Measurements from ENCODE around the gene PIGT.

The PIGT gene

DNA sequence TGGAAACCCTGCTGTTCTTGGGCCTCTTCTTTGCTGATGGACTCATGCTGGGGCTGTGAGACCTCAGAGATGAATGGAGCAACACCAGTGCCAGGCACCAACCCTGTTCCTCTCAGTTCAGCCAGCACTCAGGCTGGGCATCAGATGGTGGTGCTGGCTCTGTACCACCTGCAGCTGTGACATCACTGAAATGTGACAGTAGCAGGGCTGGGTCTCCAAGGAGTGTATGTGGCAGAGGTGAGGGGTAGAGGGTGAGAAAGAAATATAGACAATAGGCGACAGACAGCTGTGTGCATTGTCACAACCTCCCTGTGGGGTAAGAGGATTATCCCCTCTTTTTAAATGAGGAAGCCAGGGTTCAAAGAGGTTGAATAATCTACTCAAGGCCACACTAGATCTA lies 37.8 kb upstream of the PIGT start, which contains the start of gene TP53TG5:
TP53TG5 (minus strand) TSS at position 135 of the 400 bp plus-strand sequence; CDS start at position 46, 89 bp downstream.
- TF ChIP-seq, protein P1, sequence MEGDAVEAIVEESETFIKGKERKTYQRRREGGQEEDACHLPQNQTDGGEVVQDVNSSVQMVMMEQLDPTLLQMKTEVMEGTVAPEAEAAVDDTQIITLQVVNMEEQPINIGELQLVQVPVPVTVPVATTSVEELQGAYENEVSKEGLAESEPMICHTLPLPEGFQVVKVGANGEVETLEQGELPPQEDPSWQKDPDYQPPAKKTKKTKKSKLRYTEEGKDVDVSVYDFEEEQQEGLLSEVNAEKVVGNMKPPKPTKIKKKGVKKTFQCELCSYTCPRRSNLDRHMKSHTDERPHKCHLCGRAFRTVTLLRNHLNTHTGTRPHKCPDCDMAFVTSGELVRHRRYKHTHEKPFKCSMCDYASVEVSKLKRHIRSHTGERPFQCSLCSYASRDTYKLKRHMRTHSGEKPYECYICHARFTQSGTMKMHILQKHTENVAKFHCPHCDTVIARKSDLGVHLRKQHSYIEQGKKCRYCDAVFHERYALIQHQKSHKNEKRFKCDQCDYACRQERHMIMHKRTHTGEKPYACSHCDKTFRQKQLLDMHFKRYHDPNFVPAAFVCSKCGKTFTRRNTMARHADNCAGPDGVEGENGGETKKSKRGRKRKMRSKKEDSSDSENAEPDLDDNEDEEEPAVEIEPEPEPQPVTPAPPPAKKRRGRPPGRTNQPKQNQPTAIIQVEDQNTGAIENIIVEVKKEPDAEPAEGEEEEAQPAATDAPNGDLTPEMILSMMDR (IDR thresholded peaks at IDR 0.05; ENCODE audit: borderline replicate concordance, control extremely low read depth, extremely low read depth, insufficient read depth, missing control alignments): no peak
- DNase-seq (ENCODE audit: low spot score): no peak
- in situ Hi-C loops (cut with MboI; ENCODE audit: low sequenced_read_pairs, unreplicated experiment): loop anchor here (10.0 kb wide), 1 partner anchor 67 kb away; no protein-coding TSS in a partner anchor

DNA sequence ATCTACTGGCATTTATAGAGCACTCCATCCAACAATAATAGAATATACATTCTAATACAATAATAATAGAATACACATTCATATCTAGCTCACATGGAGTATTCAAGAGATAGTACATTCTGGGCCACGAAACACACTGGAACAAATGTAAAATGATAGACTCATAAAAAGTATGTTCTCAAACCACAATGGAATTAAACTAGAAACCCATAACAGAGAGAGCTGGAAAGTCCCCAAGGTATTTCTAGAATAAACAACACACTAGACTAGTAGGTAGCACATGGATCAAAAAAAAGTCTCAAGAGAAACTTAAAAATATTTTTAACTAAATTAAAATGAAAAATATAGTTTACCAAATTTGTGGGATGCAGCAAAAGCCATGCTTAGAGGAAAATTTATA lies 28.7 kb upstream of the PIGT start:
- DNase-seq (ENCODE audit: low spot score): no peak
- TF ChIP-seq, protein P1 (IDR thresholded peaks at IDR 0.05; ENCODE audit: borderline replicate concordance, control extremely low read depth, extremely low read depth, insufficient read depth, missing control alignments): no peak
- in situ Hi-C loops (cut with MboI; ENCODE audit: low sequenced_read_pairs, unreplicated experiment): no loop called here

DNA sequence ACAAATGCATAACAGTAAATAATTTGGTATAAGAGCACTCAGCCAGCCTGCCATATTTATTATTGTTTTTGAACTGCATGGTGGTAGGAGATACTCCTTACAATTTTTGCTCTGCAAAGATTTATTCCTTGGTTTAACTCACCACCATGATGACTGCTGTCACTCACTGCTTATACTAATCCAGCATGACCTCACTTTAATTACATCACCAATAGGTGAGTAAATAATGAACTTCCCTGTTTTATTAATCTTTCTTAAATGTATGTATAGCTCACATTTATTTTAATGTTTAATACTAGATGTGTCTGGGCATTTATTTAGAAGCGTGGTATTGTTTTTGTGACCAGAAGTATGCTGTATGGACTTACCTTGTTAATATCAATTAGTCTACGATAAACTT lies 25.0 kb upstream of the PIGT start:
- TF ChIP-seq, protein P1 (IDR thresholded peaks at IDR 0.05; ENCODE audit: borderline replicate concordance, control extremely low read depth, extremely low read depth, insufficient read depth, missing control alignments): no peak
- no peak for DNase-seq (ENCODE audit: low spot score)
- in situ Hi-C loops (cut with MboI; ENCODE audit: low sequenced_read_pairs, unreplicated experiment): no loop called here

DNA sequence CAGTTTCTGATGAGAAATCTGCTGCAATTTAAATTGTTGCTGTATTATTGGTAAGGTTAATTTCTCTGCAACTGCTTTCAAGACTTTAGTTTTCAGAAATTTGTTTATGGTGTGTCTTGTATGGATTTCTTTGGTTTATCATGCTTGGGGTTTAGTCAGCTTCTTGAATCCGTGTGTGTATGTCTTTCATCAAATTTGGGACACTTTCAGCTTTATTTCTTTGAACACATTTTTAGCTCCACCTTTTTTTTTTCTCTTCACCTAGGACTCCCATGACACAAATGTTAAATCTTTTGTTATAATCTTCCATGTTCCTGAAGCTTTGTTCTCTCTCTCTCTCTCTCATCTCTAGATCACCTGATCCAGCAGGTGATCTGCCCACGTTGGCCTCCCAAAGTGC lies 24.4 kb upstream of the PIGT start:
- TF ChIP-seq, protein P1 (IDR thresholded peaks at IDR 0.05; ENCODE audit: borderline replicate concordance, control extremely low read depth, extremely low read depth, insufficient read depth, missing control alignments): no peak
- DNase-seq (ENCODE audit: low spot score): no peak
- in situ Hi-C loops (cut with MboI; ENCODE audit: low sequenced_read_pairs, unreplicated experiment): no loop called here

DNA sequence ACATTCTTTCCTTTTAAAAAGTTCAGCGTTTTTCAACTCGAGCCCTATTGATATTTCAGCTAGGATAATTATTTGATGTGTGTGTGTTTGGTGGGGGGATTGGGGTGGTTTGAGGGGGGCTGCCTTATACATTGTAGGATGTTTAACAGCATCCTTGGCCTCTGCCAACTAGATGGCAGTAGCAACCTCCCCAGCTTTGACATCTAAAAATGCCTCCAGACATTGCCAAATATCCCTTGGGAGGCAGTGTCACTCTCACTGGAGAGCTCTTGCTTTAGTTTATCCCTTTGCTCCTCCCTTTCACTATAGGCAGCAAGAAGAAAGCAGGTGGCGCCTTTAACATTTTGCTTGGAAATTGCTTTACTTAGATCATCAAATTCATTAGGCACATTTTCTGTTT lies 23.2 kb upstream of the PIGT start:
- TF ChIP-seq, protein P1 (IDR thresholded peaks at IDR 0.05; ENCODE audit: borderline replicate concordance, control extremely low read depth, extremely low read depth, insufficient read depth, missing control alignments): no peak
- no peak for DNase-seq (ENCODE audit: low spot score)
- in situ Hi-C loops (cut with MboI; ENCODE audit: low sequenced_read_pairs, unreplicated experiment): no loop called here

DNA sequence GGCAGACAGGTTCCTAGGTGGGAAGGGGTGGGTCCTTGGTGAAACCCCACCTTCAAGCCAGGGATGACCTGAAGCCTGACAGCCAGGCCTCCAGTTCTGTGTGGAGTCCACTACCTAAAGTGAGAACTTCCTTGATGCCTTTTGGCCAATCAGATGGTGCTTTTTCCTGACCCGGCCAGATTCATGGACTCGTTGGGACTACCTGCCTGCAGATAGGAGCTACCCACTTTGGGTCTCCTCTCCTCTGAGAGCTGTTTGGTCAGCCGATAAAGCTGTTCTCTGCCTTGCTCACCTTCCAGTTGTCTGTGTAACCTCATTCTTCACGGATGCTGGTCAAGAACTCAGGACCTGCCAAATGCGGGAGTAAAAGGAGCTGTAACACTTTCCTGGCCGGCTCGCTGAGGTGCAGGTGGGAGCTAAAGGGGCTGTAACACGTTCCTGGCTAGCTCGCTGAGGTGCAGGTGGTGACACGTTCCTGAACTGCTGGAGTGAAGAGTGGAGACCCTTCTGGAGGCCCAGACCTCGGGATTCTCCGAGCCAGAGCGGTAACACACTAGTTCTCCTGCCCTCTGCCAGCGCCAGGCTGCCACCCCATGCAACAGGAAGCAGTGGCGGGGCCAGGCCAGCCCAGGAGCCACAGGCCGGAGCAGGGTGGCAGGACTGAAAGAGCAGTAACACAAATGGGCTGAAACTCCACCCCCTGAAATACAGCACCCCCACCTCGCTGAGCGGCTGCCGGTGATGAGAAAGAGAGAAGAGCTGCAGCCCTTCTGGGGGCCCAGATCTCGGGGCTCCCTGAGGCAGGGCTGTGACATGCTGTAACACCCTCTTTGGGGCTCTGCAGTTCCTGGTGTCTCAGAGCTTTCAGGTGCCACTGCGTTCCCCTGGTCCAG lies 21.5 kb upstream of the PIGT start:
- in situ Hi-C loops (cut with MboI; ENCODE audit: low sequenced_read_pairs, unreplicated experiment): no loop called here

More for the DNA sequence above, 21.5 kb upstream of the PIGT start:
- TF ChIP-seq, protein P1 (IDR thresholded peaks at IDR 0.05; ENCODE audit: borderline replicate concordance, control extremely low read depth, extremely low read depth, insufficient read depth, missing control alignments): no peak
- DNase-seq (ENCODE audit: low spot score): no peak
